HG03575 (cell line): ENCODE data around the gene GOT2.
"Not testable (repeated sequence)": the region's sequence is repeated elsewhere in the genome, so short reads cannot be mapped to it uniquely, and the experiment has no call there.

Experiments
- ATAC-seq: cut with Tn5 transposase; IDR thresholded peaks from one replicate; pipeline ENCODE4 v1.9.1; 2021; ENCODE audit not compliant: unreplicated experiment, insufficient number of reproducible peaks, low FRiP score; ENCODE audit errors: extremely low read depth

GOT2 gene

DNA sequence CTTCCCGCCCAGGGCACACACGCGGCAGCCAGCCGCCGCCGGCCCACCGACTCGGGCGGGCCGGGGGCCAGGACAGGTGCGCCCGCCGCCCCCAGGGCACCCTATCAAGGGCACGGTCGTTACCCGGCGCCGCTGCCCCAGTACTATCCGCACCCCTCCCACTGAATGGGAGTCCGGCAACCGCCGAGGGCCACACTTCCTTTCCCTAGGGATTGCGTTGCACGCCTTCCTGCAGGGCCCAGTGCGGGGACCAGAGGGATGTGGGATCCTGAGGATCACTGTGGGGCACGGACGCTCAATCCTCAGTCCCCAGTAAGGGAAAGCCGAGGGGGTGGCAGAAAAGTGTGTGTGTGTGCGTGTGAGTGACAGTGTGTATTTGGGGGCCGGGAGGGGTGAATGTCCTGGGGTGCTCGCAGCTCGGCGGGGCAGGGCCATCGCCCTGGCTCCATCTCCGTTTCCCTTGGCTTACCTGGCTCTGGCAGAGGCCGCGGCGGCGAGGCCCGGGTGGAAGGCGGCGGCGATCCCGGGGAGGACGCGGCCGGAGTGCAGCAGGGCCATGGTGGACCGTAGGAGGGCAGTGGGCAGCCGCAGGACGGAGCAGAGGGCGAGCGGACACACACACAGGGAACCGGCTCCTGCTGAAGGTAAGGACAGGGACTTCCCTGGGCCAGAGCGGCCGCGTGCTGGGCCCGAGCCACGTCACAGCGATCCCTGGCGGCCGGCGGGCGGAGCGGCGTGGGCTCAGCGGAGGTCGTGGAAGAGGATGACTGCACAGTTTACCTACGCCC, at the start of gene GOT2:
TSS of gene GOT2 (minus strand) at position 646 of the 788 bp plus-strand sequence. CDS start at position 558, 88 bp downstream.
- ATAC-seq, result peak; percentile 72

DNA sequence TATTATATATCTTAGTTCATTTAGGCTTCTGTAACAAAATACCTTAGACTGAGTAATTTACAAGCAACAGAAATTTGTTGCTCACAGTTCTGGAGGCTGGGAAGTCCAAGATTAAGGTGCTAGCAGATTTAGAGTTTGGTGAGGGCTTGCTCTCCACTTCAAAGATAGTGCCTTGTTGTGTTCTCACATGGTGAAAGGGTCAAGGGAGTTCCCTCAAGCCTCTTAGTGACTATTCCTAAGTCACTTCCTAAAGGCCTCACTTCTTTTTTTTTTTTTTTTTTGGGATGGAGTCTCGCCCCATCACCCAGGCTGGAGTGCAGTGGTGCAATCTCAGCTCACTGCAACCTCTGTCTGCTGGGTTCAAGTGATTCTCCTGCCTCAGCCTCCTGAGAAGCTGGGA, 45.2 kb upstream of the GOT2 start:
- not testable (repeated sequence) for ATAC-seq

DNA sequence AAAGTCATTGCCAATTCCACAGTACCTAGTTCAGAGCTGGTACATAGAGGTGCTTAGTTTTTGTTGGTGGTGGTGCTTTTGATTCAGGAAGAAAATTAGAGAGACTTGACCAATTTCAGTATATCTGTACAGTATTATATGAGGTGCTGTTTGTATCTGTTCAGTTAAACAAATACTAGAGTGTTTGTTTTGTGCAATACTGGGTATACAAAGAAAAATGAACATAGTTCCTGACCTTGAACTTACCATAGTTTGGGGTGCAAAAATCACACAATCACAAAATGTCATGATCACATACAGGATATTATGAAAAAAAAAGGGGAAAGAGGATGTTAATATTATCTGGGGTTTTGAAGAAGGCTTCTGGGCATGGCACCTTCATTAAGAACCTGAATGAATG, 39.8 kb upstream of the GOT2 start:
- ATAC-seq, result no peak

DNA sequence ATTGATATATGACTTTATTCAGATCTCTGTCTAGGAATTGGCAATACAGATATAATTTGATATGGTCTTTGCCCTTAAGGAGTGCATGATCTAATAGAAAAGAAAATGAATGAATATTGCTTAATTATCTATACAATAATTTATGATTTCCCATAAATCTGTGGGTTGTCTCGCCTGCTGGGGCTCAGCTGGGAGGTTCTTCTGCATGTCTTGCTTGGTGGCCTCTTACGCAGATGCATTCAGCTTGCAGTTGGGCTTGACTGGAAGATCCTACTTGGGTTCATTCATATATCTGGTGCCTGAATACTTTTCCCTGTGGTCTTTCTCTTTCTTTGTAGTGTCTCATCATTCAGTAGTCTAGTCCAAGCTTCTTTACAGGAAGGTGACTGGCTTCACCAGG, 34.0 kb upstream of the GOT2 start:
- ATAC-seq, result no peak

DNA sequence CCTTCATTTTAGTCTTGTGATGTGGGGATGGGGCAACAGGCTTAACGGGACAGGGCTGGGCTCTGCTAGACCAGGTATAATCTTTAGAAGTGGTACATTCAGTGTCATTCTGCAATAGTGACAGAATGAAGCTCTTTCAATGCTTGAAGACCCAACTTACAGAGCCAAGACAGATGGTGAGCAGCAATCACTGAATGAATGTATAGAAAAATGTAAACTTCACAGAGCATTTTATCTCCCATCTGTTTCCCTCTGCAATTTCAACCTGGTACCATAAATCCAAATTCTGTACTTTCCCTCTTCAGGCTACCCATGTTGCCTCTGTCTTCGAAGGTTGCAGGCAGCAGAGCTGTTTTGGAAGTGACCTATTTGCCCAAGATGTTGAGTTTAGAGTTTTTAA, 33.5 kb upstream of the GOT2 start:
- ATAC-seq, result no peak

DNA sequence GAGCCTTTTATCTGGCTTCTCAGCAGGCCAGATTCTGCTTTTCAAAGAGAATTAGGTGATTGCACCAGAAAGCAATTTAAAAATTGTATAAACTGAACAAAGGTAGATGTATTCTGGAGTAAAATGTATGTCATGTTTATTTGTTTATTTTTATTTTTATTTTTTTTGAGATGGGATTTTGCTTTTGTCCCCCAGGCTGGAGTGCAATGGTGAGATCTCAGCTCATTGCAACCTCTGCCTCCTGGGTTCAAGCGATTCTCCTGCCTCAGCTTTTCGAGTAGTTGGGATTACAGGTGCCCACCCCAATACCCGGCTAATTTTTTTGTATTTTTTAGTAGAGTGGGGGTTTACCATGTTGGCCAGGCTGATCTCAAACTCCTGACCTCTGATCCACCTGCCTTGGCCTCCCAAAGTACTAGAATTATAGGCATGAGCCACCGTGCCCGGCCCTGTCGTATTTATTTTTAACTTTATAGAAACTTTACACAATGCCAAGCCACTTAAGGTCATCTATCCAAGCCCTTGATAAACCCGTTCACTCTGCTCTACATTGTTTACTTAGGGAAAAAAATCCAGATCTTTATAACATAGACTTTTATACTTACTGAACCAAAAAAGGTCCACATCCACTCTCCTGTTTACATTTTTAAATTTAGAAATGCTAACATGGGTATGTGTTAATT, 22.7 kb upstream of the GOT2 start:
- no peak for ATAC-seq

DNA sequence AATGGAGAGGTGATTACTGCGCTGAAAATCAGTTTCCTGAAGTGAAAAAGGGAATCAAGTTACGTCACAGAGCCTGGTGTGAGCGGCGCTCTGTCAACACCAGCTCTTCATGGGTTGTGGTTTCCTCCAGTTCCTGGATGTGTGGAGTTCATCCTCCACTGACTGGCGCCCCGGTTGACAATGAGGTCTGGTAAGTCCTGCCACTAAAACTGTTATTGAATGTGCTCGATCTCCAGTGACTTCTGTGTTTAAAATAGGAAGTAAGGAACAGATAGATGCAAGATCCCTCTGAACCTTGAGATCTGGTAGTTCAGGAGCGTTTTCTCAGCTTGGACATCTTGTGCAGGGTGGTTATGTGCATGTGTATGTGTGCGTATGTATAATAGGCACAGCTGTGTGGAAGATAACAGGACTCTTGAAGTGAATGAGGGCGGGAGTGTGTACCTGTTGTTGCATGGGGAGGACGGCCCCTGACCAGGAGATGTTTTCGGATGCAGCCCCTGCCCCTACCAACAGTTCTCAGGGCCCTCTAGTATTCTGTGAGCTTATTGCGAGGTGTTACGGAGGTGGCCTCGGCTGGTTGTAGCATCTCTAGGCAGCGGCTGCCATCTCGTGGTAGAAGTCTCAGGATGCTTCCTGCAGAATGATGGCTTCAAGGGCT, 22.0 kb upstream of the GOT2 start:
- ATAC-seq, result peak; percentile 93

DNA sequence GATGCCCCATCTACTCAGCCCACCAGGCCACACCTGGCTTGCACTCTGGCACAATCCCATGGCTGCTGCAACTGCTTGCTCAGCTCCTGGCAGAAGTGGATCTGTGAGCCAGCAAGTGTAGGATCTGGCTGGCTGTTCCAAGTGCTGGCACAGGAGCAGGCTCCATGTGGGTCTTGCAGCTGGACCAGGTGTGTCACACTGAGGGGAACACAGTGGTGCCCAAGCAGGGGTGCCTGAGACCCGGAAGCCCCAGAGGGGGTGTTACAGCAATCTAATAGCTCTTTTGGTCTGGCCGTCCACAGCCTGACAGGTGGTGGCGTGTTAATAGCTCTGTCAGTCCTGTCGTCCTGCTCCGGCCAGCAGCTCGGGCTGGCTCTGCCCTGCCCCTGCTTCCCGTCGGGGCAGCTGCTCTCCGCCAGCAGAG, 19.6 kb upstream of the GOT2 start:
- no peak for ATAC-seq

DNA sequence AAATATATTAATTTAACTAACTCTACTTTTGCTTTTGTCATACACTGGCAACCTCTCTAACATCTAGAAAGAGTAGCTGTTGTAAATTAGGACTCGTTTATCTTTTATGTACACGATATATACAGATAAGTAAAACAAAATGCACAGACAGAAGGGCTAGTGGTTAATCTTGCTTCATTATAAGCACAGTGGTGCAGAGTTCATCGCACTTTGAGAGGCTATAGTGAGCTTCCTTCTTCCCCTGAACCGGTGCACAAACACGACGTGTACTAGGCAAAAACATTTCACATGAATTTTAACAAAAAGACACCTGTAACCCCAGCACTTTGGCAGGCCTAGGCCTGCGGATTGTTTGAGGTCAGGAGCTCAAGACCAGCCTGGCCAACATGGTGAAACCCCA, 10.4 kb upstream of the GOT2 start:
- ATAC-seq, result no peak

DNA sequence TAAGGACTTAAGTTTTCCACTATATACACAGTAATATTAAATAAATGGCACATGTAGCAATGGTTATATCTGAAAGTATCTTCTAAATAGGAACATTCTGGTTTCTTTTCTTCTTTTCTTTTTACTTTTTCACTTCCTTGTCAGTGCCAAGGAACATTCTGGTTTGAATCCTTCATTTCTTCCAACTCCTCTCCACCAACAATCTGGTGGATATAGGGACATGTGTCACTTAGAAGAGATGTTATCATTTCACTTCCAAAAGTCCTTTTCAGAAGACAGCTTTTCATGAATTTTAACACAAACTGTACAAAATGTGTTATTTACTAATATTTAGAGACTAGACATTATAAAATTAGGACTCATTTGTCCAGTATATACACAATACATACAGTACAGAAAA, 7.9 kb upstream of the GOT2 start:
- ATAC-seq, result no peak

DNA sequence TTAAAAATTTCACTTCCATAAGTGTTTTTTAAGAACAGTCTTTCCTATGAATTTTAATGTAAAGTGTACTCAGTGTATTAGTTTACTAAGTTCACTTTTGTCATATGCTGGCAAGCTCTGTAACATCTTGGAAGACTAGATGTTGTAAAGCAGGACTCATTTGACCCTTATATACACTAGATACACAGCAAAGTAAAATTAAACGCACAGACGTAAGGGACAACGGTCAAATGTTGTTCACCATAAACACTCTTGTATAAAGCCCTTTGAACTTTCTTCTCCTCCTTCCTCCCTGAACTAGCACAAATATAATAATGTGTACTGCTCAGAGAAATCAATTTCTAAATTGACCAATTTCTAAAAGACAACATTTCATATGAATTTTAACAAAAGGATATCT, 7.0 kb upstream of the GOT2 start:
- no peak for ATAC-seq

DNA sequence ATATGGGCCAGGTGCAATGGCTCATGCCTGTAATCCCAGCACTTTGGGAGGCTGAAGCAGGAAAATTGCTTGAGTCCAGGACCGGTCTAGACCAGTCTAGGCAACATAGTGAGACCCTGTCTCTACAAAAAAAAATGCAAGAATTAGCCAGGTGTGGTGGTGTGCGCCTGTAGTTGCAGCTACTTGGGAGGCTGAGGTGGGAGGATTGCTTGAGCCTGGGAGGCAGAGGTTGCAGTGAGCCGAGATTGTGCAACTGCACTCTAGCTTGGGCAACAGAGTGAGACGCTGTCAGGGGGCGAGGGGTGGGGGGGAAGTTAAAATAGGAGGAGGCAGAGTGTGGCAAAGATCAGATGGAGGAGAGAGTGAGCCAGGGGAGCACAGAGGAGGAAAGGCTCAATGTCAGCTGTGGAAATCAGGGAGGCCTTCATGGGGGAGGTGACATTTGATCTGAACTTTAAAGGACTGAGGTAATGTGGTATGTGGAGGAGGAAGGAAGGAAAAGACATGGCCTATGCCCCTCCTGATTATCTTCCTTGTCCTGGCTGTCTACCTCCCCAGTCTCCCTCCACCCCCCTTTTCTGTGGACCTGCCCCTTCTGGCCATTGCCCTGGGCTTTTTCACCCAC, 4.7 kb upstream of the GOT2 start:
- ATAC-seq, result no peak

DNA sequence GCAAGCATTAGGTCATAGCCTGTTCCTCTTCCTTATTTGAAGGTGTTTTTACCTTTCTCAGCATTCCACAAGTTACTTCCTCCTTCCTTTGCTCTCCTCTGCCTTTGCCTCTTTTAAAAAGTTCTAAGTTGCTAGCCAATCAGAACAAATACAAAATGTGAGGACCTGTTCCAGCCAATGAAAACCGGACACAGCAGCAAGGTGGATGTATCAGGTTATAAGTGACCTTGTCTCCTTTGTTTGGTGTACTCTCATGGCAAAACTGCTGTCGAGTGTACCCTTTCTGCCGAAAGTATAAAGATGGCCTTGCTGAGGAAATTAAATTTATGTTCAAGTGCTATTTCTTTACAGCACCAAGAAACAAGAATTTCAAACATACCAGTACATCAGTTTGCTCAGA, 2.2 kb upstream of the GOT2 start:
- not testable (repeated sequence) for ATAC-seq

DNA sequence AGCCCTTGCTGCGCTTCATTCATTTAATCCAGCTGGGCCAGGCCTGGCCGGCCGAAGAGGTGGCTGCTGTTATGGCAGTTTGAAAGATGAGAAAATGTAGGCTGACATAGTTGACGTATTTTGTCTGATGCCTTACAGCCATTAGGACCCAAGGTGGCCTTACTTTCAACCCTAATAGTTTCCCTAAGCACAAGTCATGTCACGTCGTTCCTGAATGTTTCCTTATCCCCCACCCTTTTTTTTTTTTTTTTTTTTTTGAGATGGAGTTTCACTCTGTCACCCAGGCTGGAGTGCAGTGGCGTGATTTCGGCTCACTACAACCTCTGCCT, 307 bp upstream of the GOT2 start:
- ATAC-seq, result no peak

DNA sequence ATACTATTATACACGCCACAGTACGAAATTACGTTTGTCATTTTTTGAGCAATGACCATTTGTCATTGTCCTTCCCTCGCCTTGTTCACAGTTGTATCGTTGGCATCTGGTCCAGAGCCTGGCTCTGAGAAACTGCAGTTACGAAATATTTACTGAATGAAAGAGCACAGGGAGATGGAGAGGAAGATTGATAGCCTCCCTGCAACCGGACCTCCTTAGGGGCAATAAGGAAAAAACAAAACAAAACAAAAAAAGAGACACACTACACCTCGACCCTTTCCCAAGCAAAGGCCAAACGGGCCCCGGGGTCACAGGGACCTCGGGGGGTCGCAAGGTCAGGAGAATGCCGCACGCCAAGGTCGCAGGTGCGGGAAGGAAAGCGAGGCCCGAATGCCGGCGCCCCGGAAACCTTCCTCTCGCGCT, 857 bp downstream of the GOT2 start:
- no peak for ATAC-seq

DNA sequence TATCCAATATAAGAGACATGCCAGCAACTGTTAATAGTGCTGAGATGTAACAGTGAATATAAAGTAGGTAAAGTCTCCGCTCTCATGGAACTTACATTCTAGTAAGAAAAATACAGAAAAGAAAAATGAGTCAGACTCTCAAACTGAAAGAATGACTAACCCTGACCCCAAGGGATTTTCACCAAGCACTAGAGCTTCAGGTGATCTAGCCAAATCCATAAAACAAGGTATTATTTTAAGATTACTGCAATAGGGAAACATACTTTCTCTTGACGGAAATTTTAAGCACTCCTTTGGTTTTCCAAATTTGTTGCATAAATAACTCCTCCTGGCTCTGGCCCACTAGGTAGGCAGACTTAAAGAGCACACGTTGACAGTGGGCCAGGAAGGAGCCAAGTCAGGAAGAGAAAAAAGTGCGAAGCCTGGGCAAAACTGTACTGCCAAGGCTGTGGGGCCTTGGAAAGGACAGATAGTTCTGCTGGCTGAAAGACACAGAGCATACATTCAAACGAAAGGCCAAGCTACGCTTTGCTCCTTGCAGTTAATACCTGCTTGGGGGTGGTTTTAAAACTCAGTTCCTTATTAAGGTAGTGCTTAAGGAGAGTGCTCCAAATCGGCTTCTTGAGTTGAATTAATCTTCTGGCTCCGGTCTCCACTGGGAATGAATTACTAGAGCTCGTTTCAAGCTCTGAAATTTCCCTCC, 1.4 kb downstream of the GOT2 start:
- ATAC-seq, result peak; percentile 65

DNA sequence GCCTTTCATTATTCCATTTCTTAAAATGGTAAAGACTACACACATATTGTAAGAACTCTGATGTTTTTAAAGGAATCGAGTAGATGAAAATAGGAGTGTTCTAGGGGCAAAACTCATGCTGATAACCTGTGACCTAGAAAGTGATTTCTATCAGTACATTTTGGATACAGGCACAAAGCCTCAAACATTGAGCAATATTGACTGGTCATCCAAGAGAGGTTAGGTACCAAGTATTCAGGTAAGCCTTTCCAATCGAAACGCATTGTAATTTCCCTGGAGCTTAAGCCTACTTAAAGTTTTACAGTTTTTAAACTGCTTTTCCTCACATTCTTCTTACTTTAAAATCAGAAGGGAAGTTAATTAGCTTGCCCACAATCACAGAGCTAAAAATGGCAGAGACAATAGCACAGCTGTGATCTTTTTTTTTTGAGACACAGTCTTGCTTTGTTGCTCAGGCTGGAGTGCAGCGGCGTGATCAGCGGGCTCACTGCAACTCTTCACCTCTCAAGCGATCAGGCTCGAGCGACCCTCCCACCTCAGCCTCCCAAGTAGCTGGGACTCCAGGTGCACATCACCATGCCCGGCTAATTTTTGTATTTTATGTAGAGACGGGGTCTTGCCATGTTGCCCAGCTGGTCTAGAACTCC, 3.3 kb downstream of the GOT2 start:
- ATAC-seq, result no peak

DNA sequence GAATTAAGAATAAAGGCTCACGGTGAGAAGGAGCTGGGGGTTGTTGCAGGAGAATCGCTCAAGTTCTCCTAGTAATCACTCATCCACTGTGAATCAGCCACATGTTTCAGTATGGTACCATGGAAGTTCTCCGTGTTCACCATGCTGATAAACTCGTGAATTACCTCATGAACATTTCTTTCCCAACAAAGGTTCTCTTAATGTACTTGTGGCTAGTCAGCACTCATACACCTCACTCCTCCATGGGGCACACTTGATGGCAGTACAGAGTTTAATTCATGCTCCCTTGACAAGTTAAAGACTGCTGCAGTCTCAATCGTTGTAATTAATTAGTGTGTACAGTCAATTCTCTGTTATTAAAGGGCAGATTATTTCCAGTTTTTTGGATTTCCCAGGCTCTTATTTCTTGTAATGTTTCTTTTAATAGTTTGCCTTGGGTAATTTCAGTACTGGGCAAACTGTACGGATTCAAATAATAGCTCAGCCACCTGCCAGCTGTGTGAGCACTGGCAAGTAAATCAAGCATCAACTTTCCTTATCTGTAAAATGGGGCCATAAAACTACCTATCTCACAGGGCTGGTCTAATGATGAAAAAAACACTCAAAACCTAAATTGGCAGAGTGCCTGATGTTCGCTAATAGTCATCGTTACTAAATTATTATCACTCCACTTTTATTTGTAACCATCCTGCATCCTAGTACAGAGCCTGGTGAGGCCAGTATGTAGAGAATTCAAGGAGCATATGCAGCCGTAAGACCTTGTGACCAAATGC, 6.1 kb downstream of the GOT2 start:
- ATAC-seq, result no peak
